ENCODE measurements around the gene TP53. TPM values are rescaled to one million over a fixed set of nuclear protein-coding genes. Genes with fewer than 3 reads are reported as not detected.
A peak's percentile ranks its signal among the peaks of the same experiment; 100 is the strongest.

TP53 gene
- total RNA-seq, 2 experiments from 2014 or later, result 154 to 182 TPM

- peaks cover 18% of the 10 kb centered on the region for H3K36me3 Mint-ChIP-seq (ENCODE audit: low read depth)
- H3K27ac Mint-ChIP-seq, result no peak within 1 kb of the TSS
- H3K4me1 Mint-ChIP-seq, result peaks cover 14% of the 10 kb centered on the region
- peaks cover 40% of the 10 kb centered on the region for H3K27me3 Mint-ChIP-seq
- CTCF ChIA-PET, result interaction anchor here (0.6 to 1.5 kb wide), 4 partner anchors 10 to 44 kb away, joined by 3 read pairs; no protein-coding TSS in a partner anchor
- H3K4me3 Mint-ChIP-seq, result peak within 1 kb of the TSS; percentile 48
- no peaks in the 10 kb centered on the region for H3K9me3 Mint-ChIP-seq
- DNase-seq, result no peak
- POLR2A ChIA-PET, result no interaction called here
These were observed 17.4 kb upstream of the TP53 start, which contains the start of gene EFNB3 for GRCh38 chr17:7704601-7705268. EFNB3 (plus strand) TSS chr17:7705202; CDS start chr17:7705599, 397 bp downstream.

DNA sequence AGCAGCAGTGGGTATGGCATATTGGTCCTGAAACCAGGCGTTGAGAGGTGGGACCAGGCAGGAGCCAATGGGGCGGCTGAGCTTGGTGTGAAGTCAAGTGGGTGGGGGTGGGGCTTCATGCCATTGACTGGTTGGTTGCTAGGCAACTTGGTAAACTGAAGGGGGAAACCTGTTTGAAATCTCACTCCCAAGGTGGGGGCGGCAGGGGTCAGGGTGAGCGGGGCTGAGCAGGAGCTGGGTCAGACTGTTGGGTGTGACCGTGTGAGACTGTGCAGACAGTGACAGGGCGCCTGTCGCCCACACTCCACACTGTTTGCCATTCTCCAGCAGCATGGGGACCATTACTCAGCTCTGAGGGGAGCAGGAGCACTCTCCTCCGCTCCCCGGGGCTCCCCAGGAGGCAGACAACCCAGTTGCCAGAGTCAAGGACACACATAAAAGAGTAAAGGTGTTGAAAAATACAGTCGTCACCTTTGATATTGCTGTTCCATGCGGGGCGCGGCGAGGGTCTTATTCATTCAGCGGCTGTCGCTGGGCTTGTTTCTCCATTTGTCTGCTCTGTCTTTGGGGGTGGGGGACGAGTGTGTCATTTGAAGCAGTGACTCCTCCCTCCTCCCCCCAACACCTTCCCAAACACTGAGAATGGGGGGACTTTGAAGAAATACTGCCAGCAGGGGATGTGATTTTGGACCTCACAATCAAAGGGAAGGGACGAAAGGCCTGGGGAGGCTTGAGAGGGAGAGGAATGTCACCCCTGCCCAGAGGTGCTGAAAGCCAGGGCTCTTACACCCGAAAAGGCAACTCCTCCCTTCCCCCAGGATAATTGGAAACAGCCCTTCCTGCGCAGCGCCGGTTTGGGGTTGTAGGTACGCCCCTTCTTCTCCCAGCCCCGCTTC, 16.5 kb upstream of the TP53 start:
- no peak for DNase-seq
- CTCF ChIA-PET, result interaction anchor here (0.8 to 3.6 kb wide), 2 partner anchors 13 to 16 kb away, joined by 3 to 18 read pairs; partner anchors contain the start of genes TP53 and WRAP53
- peaks cover 40% of the 10 kb centered on the region for H3K27me3 Mint-ChIP-seq

DNA sequence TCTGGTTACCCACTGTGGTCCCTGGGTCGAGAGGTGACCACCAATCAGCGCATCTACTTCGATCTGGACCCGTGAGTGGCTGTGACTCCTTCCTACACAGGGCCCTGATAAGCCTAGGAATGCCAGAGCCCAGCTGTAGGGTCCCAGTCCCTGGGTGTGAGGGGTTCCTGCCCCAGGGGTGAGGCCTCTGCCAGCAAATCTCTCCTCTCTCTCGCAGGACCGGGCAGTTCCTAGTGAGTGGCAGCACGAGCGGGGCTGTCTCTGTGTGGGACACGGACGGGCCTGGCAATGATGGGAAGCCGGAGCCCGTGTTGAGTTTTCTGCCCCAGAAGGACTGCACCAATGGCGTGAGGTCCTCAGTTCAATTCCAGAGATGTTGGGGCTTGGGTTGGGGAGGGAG, 15.5 kb upstream of the TP53 start:
- H3K9me3 Mint-ChIP-seq, result no peaks in the 10 kb centered on the region
- H3K4me1 Mint-ChIP-seq, result peaks cover 13% of the 10 kb centered on the region
- CTCF ChIA-PET, result interaction anchor here (0.8 to 3.6 kb wide), 2 partner anchors 12 to 15 kb away, joined by 3 to 18 read pairs; partner anchors contain the start of genes TP53 and WRAP53
- H3K36me3 Mint-ChIP-seq (ENCODE audit: low read depth), result peaks cover 18% of the 10 kb centered on the region
- peaks cover 37% of the 10 kb centered on the region for H3K27me3 Mint-ChIP-seq
- no peak overlapping the region for H3K27ac Mint-ChIP-seq
- H3K4me3 Mint-ChIP-seq, result no peak overlapping the region
- POLR2A ChIA-PET, result no interaction called here
- DNase-seq, result no peak

More for the DNA sequence above, 16.5 kb upstream of the TP53 start:
- Mint-ChIP-seq H3K27ac (no peak overlapping the region), H3K4me1 (peaks cover 13% of the 10 kb centered on the region), H3K9me3 (no peaks in the 10 kb centered on the region), H3K4me3 (no peak overlapping the region), H3K36me3 (ENCODE audit: low read depth) (peaks cover 18% of the 10 kb centered on the region)
- POLR2A ChIA-PET, result no interaction called here

DNA sequence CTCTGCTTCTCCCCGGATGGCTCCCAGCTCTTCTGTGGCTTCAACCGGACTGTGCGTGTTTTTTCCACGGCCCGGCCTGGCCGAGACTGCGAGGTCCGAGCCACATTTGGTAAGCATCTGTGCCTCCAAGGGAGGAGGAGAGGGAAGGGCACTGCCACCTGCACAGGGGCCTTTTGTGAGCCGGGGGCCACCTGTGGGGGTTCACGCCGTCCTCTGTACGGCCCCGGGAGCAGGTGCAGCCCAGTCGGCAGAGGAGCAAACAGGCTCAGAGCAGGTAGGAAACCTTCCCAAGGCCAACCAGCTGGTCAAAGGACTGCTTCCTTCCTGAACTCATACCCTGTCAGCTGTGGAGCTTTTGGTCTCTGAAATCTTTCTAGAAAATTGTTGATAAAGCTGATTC, 14.4 kb upstream of the TP53 start:
- ChIA-PET CTCF (interaction anchor here (3.6 kb wide), 1 partner anchor 14 kb away, joined by 18 read pairs; the partner anchor contains the start of genes TP53 and WRAP53), POLR2A (no interaction called here)

GRCh38 chr17:7700510-7700909, 13.2 kb upstream of the TP53 start:
- no peak overlapping the region for H3K4me3 Mint-ChIP-seq
- POLR2A ChIA-PET, result no interaction called here
- peaks cover 17% of the 10 kb centered on the region for H3K27me3 Mint-ChIP-seq
- peaks cover 9% of the 10 kb centered on the region for H3K4me1 Mint-ChIP-seq
- H3K36me3 Mint-ChIP-seq (ENCODE audit: low read depth), result peaks cover 30% of the 10 kb centered on the region
- no peak for DNase-seq
- no peak overlapping the region for H3K27ac Mint-ChIP-seq
- no peaks in the 10 kb centered on the region for H3K9me3 Mint-ChIP-seq
- CTCF ChIA-PET, result interaction anchor here (3.6 kb wide), 1 partner anchor 13 kb away, joined by 18 read pairs; the partner anchor contains the start of genes TP53 and WRAP53

More for the DNA sequence above, 14.4 kb upstream of the TP53 start:
- peaks cover 13% of the 10 kb centered on the region for H3K4me1 Mint-ChIP-seq
- no peak overlapping the region for H3K4me3 Mint-ChIP-seq
- no peaks in the 10 kb centered on the region for H3K9me3 Mint-ChIP-seq
- no peak overlapping the region for H3K27ac Mint-ChIP-seq
- DNase-seq, result no peak
- H3K27me3 Mint-ChIP-seq, result peaks cover 29% of the 10 kb centered on the region
- peaks cover 21% of the 10 kb centered on the region for H3K36me3 Mint-ChIP-seq (ENCODE audit: low read depth)

GRCh38 chr17:7697828-7698588, 10.7 kb upstream of the TP53 start:
- POLR2A ChIA-PET, result no interaction called here
- H3K27me3 Mint-ChIP-seq, result no peaks in the 10 kb centered on the region
- CTCF ChIA-PET, result interaction anchor here (1.4 kb wide), 1 partner anchor 10 kb away, joined by 9 read pairs; the partner anchor contains the start of genes TP53 and WRAP53
- no peak overlapping the region for H3K27ac Mint-ChIP-seq
- no peaks in the 10 kb centered on the region for H3K9me3 Mint-ChIP-seq
- no peak overlapping the region for H3K4me3 Mint-ChIP-seq
- DNase-seq, result no peak
- peaks cover 28% of the 10 kb centered on the region for H3K36me3 Mint-ChIP-seq (ENCODE audit: low read depth)
- H3K4me1 Mint-ChIP-seq, result no peaks in the 10 kb centered on the region

DNA sequence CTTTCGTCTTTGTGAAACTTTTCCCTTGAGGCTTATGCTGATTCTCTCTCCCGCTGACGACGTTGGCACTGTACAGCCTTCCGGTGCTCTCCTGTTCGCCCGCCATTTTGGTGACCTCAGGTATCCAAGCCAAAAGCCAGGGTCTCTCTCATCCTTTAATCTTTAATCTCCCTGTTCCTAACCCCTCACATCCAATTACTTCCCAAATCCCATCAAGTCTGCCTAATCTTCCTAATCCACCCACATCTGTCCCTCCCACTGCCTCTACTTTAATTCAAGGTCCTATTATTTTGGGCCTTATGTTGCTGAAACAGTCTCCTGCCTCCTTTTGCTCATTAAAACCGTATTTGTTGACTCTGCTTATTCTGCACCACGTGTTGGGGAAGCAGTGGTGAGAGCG, 8.3 kb upstream of the TP53 start:
- no peak overlapping the region for H3K27ac Mint-ChIP-seq
- ChIA-PET POLR2A (no interaction called here), CTCF (no interaction called here)
- no peak for DNase-seq
- peaks cover 22% of the 10 kb centered on the region for H3K36me3 Mint-ChIP-seq (ENCODE audit: low read depth)
- H3K27me3 Mint-ChIP-seq, result no peaks in the 10 kb centered on the region
- no peaks in the 10 kb centered on the region for H3K4me1 Mint-ChIP-seq
- no peaks in the 10 kb centered on the region for H3K9me3 Mint-ChIP-seq
- no peak overlapping the region for H3K4me3 Mint-ChIP-seq

DNA sequence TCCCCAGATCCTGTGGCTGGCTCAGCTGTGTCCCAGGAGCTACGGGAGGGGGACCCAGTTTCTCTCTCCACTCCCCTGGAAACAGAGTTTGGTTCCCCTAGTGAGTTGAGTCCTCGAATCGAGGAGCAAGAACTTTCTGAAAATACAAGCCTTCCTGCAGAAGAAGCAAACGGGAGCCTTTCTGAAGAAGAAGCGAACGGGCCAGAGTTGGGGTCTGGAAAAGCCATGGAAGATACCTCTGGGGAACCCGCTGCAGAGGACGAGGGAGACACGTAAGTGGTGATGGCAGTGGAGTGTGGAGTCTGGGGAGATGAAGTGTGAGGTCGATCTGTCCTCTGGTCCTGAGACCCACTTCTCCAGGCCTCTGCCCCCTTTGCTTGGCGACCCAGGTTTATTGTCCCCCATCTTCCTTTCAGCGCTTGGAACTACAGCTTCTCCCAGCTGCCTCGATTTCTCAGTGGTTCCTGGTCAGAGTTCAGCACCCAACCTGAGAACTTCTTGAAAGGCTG, 1.6 kb upstream of the TP53 start:
- Mint-ChIP-seq H3K36me3 (ENCODE audit: low read depth) (peaks cover 25% of the 10 kb centered on the region), H3K4me3 (peak overlapping the region; percentile 92), H3K9me3 (no peaks in the 10 kb centered on the region), H3K27me3 (no peaks in the 10 kb centered on the region), H3K4me1 (peaks cover 42% of the 10 kb centered on the region), H3K27ac (peak overlapping the region; percentile 100)
- CTCF ChIA-PET, result interaction anchor here (0.5 to 3.4 kb wide), 28 partner anchors 10 to 555 kb away, joined by 3 to 18 read pairs (median 5); partner anchors contain the start of genes CD68, DNAH2, FXR2 and MPDU1
- no peak for DNase-seq
- POLR2A ChIA-PET, result no interaction called here

GRCh38 chr17:7687908-7688807, 868 bp upstream of the TP53 start, which contains the start of gene WRAP53:
WRAP53 (plus strand) TSS chr17:7688477; CDS start chr17:7688649, 172 bp downstream.
- ChIA-PET POLR2A (interaction anchor here (0.6 to 2.8 kb wide), 8 partner anchors 37 to 432 kb away, joined by 3 to 8 read pairs (median 4); partner anchors contain the start of genes ATP1B2, FXR2 and MPDU1), CTCF (interaction anchor here (0.5 to 3.4 kb wide), 55 partner anchors 10 to 556 kb away, joined by 3 to 33 read pairs (median 4); partner anchors contain the start of genes CD68, CNTROB, DNAH2 and DVL2)
- DNase-seq, result peak; percentile 97
- H3K4me1 Mint-ChIP-seq, result peaks cover 45% of the 10 kb centered on the region
- H3K4me3 Mint-ChIP-seq, result peak within 1 kb of the TSS; percentile 92
- peak within 1 kb of the TSS; percentile 100 for H3K27ac Mint-ChIP-seq
- H3K36me3 Mint-ChIP-seq (ENCODE audit: low read depth), result peaks cover 25% of the 10 kb centered on the region
- no peaks in the 10 kb centered on the region for H3K27me3 Mint-ChIP-seq
- H3K9me3 Mint-ChIP-seq, result no peaks in the 10 kb centered on the region

DNA sequence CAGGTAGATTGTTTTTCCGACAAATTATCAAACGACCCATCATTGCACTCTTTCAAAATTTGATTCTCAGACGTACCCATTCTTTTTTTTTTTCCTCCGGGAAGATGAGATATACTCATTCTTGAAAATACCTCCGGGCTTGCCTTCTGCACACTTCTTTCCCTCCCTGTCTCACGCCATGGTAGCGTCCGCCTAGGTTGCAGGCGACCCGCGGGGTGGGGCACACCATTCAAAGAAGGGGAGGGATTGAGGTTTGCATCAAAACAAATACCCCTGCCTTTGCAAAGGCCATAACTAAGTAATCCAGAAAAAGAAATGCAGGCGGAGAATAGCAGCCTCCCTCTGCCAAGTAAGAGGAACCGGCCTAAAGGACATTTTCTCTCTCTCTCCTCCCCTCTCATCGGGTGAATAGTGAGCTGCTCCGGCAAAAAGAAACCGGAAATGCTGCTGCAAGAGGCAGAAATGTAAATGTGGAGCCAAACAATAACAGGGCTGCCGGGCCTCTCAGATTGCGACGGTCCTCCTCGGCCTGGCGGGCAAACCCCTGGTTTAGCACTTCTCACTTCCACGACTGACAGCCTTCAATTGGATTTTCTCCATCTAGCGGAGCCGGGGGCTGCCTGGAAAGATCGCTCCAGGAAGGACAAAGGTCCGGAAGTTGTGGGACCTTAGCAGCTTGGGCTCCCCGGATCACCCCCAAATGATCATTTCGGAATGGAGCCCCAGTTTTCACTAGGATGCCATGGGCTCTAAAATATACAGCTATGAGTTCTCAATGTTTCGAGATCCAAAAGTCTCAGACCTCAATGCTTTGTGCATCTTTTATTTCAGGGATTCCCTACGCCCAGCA, 843 bp downstream of the TP53 start:
- H3K27ac Mint-ChIP-seq, result peak overlapping the region; percentile 100
- POLR2A ChIA-PET, result interaction anchor here (0.5 to 2.8 kb wide), 10 partner anchors 9 to 441 kb away, joined by 3 to 8 read pairs (median 4); partner anchors contain the start of genes ATP1B2, FXR2, MPDU1 and SAT2
- peaks cover 48% of the 10 kb centered on the region for H3K4me1 Mint-ChIP-seq
- CTCF ChIA-PET, result interaction anchor here (0.6 to 3.4 kb wide), 26 partner anchors 8 to 433 kb away, joined by 3 to 33 read pairs (median 6); partner anchors contain the start of genes CD68, DNAH2, FXR2 and MPDU1
- no peaks in the 10 kb centered on the region for H3K9me3 Mint-ChIP-seq
- H3K27me3 Mint-ChIP-seq, result no peaks in the 10 kb centered on the region
- DNase-seq, result peak; percentile 84
- H3K36me3 Mint-ChIP-seq (ENCODE audit: low read depth), result peaks cover 22% of the 10 kb centered on the region
- peak overlapping the region; percentile 92 for H3K4me3 Mint-ChIP-seq
